Activated T-cell treated with anti-CD3 and anti-CD28 coated beads for 1 hour (primary cell): ENCODE results near the gene S100A10.

Source experiments
- DNase-seq: peaks from one replicate; pipeline ENCODE4 v3.0.0-alpha.2; 2020; ENCODE audit warnings: low read depth

The S100A10 gene

DNA sequence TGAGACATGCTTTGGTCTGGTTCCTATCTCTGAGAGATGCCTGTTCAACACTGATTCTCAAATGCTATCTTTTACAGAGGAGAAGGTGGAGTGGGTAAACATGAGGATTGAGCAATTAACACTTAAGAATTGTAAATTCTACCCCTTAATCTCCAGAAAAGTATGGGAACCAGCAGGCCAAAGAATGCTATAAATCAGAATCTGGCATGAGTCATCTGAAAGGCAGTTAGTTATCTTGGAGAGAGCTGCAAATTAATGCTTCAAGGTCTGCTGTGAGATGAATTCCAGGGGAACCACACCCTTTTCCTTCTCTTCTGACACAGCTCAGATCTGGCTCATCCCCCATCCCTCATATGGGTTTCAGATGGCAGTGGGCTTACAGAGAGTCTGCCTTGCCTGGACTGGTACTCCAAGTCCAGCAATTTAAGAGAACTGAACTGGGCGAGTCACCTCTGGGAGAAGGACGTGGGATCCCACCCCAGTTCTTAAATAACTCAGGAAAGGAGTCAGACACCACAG lies 5.2 kb downstream of the S100A10 start:
- DNase-seq: no peak

GRCh38 chr1:151986501-151987190 lies 7.0 kb downstream of the S100A10 start:
- DNase-seq: no peak

DNA sequence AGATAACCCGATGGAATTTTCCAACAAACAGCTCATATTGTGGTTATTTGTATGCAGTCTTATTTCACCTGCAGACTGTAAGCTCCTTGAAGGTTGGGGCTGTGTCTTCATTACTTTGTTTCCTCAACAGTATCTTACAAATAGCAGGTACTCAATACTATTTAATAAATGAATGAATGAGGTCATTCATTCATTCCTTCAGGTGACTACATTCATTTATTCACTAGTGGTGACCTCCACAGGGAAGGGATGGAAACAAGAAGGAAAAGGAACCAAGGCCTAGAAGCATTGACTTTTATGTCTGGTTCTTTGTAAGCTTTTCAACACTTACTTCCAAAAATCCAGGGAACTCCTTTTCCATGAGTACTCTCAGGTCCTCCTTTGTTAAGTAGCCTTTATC lies 7.9 kb downstream of the S100A10 start:
- no peak for DNase-seq

DNA sequence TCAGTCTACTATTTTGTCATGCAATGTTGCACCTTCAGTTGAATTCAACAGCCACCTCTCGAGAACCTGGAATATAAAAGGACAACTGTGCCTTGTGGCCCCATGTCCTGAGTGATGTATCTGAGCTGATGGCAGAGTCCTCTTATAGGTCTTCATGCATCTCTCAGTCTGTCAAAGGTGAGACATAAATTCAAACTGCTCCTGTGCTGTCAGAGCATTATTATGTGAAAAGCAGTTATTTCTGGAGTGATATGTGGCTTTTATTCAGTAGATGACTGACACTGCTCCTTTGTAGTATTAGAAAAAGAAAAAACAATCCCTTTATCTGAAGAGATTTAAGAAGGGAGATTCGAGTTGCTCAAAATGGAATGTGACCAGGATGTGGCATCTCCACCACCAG lies 8.4 kb downstream of the S100A10 start:
- DNase-seq: no peak

- DNase-seq: no peak
Observed at GRCh38 chr1:151984313-151984956, 9.2 kb downstream of the S100A10 start.

DNA sequence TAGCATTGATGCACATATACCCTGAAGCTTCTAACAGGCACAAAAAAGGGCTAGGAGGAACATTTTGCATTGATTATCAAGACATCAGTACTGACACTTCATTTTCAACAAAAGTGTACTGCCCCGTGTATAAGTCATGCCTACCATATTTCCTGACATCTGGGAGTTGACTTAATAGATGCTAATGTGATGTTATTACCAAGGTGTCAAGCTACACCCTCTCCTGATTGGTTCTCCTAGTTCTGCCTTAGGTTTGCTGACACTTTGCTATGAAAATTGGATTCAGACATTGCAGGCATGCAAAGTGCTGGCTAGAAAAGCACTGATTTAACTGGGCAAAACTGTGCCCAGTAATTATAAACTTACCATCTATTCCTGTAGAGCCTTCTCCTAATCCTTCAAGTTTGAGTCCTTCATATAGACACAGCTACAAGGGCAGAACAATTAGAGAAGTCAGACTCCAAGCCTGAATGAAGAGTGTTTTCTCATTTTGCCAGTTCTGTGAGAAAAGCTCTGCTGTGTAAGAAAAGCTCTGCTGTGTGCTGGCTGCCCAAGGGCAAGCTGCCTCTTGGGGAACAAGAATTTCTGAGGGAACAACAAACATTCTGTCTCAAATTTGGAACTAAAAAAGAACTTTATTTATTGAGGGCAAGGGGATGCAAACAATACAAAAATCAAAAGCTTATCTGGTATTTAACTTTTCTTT lies 11.2 kb downstream of the S100A10 start:
- no peak for DNase-seq

- DNase-seq: no peak
Observed at GRCh38 chr1:151981178-151981525, 12.5 kb downstream of the S100A10 start.

DNA sequence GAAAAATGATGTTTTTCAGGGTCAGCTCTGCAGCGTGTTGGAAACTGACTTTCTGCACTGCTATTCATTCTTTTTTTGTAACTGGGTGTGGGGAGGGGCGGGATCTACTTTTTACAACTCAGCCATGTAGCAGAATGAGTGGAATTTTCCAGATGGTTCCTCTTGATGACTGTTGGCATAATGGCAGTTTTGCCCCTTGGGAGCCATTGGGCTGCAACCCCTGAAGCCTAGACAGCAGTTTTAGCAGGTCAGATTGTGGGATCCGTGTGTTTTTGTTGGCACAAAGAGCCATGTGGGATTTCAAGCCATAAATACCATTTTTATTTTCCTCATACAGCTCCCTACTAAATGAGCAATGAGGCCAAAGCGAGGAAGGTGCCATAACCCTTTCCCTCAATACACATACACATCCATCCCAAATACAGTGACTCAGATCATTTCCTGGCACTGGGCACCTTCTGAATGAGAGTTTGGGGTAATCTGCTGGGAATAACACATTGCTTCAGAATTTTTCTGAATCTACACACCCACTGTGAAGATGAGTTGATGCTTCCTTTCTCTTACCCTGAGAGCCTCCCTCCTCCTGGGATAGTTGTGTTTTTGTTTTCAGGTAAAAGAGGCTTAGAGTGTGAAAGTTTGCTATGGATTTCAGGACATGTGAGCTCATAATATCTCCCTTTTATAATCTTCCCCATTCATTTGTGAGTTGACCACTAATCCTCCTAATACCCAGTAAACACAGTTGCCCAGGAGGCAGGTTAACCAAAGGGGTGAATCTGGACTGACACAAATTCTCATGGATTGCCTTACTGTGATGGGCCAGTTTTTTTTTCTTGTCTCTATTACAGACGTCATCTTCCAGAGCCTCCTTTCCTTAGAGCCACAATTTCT lies 13.1 kb downstream of the S100A10 start:
- DNase-seq: no peak

DNA sequence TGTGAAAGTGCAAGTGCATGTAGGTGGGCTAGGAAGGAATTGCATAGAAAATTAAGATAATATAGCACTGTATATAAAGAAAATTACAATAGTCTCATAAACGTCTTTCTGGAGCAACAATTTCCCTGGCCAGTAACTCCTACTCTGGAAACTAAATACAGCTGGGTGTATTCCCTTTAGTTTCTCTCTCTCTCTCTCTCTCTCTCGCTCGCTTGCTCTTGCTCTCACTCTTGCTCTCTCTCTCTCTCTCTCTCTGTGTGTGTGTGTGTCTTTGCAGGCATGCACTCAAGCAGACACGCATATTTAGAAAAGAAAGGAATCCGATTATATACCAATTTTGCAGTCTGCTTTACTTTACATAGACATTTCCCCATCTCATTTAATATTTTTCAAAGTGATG lies 14.7 kb downstream of the S100A10 start:
- DNase-seq: no peak

- DNase-seq: no peak
Observed at GRCh38 chr1:151977662-151978230, 15.9 kb downstream of the S100A10 start.

DNA sequence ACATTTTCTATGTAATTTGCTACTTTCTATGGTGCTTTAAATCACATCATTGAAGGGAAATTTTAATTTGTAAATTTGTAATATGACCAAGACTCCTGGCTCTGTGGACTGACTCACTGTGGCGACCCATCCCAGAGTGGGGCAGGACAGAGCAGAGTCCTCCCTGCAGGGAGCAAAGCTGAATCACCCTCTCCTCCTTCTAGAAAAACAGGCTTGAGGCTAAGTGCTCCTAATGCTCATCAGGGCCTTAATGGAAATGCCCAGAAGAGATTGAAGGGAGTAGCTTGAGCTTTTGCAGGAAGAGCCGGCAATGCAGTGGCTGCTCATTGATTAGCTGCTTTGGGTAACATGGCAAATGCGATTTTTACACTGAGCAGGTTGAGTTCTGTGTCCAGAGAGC lies 16.8 kb downstream of the S100A10 start:
- DNase-seq: no peak

DNA sequence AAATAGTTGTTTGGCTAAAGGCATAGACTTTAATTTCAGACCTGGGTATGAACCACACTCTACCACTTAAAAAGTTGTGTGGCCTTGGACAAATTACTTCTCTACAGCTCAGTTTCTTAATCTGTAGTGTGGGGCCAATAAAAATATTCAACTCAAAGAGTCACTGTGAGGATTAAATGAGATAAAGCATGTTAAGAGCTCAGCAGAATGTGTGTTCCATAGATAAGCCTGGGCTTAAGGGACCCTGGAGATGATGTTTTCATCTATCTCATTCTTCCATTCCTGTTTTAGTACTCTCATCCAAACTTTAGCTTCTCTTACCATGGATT lies 17.7 kb downstream of the S100A10 start:
- no peak for DNase-seq

- DNase-seq: no peak
Observed at GRCh38 chr1:151975311-151976014, 18.2 kb downstream of the S100A10 start.

DNA sequence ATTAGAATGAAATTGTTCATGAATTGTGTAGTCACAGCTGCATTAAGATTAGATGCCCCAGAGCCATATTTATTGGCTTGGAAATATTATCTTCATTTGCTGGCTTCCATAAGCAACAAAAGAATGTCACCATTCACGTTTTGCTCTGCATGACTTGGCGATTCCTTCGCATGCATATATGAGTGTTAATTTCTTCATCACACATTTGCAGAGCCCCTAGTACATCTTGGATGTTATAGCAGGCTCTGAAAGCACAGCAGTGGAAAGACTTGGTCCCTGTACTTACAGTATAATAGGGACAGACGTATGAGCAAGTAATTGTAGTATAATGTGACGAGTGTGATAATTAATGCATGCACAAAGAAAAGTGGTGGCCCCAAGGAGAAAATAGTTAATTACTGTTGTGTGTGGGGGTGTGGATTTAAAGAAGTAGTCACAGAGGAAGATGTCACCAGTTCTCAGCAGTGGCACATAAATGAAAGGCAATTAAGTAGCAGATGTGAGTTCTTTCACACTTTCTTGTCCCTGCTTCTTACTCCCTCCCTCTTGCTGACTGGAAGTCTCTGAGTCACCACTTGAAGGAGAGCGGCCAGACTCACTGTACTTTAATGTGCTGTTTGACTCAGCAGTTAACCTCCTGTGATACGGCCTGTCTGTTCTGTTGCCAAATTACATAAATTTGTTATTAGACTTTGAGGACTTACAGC lies 21.0 kb downstream of the S100A10 start:
- DNase-seq: no peak

DNA sequence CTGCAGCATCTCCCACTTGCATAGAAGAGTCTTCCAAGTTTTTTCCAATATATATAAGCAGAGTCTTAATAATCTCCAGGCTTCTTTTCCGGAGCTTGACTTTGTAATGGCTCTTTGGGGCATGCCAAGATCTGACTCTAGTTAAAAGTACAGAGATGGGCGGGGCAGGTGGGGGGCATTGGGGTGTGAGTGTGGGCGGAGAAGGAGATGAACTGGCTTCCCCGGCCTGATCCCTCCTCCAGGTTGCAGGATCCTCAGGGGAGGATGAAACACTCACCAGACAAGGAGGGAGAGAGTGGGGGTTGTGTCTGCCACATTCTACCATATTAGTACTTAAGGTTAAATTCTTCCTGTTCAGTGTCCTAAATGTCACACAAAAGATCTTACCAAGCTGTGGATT lies 23.0 kb downstream of the S100A10 start:
- no peak for DNase-seq

- DNase-seq: no peak
Observed at GRCh38 chr1:151970128-151970527, 23.5 kb downstream of the S100A10 start.

GRCh38 chr1:151968791-151969399 lies 24.8 kb downstream of the S100A10 start:
- DNase-seq: no peak

- no peak for DNase-seq
Observed at GRCh38 chr1:151968058-151968457, 25.6 kb downstream of the S100A10 start.

- DNase-seq: no peak
Observed at GRCh38 chr1:151967091-151967490, 26.6 kb downstream of the S100A10 start.

GRCh38 chr1:151966061-151966460 lies 27.6 kb downstream of the S100A10 start:
- DNase-seq: no peak
